MG63 (cell line): Measurements from ENCODE around the gene TCF4. TPM values are rescaled to one million over a fixed set of nuclear protein-coding genes. Genes with fewer than 3 reads are reported as not detected.
A peak's percentile ranks its signal among the peaks of the same experiment; 100 is the strongest.

Experiments
- DNase-seq: peaks from one replicate; pipeline ENCODE4 v3.0.0-alpha.2; 2020
- H3K27me3 ChIP-seq: fragments of 250-450 bp; sonication (Bioruptor Pico); 2 replicates; pipeline ENCODE4 v1.5.1; 2020; ENCODE audit warnings: mild to moderate bottlenecking, moderate library complexity
- H3K36me3 ChIP-seq: fragments of 250-450 bp; sonication (Bioruptor Pico); 2 replicates; pipeline ENCODE4 v1.5.1; 2020; ENCODE audit warnings: mild to moderate bottlenecking, moderate library complexity
- H3K4me3 ChIP-seq: fragments of 250-450 bp; sonication (Bioruptor Pico); 2 replicates; pipeline ENCODE4 v1.5.1; 2020; ENCODE audit warnings: mild to moderate bottlenecking, moderate library complexity
- H3K9me3 ChIP-seq: fragments of 250-450 bp; sonication (Bioruptor Pico); 2 replicates; pipeline ENCODE4 v1.5.1; 2020; ENCODE audit warnings: mild to moderate bottlenecking, moderate library complexity
- total RNA-seq: library from RNA; depleted of rRNA; stranded (reverse); fragments of >200 nt; shearing (Covaris generic); gene quantifications from 2 replicates; pipeline ENCODE4 v1.2.3, GENCODE V29; 2014; ENCODE audit warnings: low replicate concordance

Gene TCF4
- total RNA-seq, 1 experiment from 2014 or later: 20.3 TPM

GRCh38 chr18:55287935-55288868 is 299.8 kb downstream of the TCF4 start:
- no peaks in the 10 kb centered on the region for H3K27me3 ChIP-seq
- H3K4me3 ChIP-seq: no peak overlapping the region
- no peak for DNase-seq
- H3K36me3 ChIP-seq: no peaks in the 10 kb centered on the region
- no peaks in the 10 kb centered on the region for H3K9me3 ChIP-seq

DNA sequence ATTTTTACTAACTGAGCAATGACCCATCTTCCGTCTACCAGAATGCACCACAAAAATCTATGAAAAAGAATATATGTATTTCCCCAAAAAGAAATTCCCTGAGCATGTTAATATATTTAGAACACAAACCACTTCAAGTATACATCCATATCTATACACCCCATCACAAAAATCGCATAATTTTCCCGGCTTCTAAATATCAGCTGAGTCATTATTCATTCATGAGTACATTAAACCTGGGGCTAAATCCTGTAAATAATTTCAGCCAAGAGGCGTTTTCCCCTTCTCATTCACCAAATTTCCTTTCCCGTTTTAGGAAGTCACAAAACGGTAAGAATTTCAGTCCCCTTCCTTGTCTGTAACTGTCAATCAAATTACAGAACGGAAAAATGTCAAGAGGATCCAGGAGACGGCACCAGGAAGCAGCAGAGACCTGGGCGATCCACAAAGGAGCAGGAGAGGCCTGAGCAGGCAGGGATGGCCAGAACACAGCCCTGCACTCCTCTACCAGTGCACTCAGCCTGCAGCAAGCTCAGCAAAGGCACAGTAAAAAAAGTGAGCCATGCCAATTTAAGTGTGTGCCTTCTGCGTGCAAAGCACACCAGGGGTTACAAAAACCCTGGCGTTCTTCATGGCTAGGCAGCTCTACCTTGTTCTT is 300.7 kb downstream of the TCF4 start:
- Histone ChIP-seq H3K4me3 (no peak overlapping the region), H3K36me3 (no peaks in the 10 kb centered on the region), H3K9me3 (no peaks in the 10 kb centered on the region), H3K27me3 (no peaks in the 10 kb centered on the region)
- no peak for DNase-seq

- H3K36me3 ChIP-seq: no peaks in the 10 kb centered on the region
- H3K4me3 ChIP-seq: no peak overlapping the region
- H3K27me3 ChIP-seq: no peaks in the 10 kb centered on the region
- no peaks in the 10 kb centered on the region for H3K9me3 ChIP-seq
- DNase-seq: no peak
Measured at GRCh38 chr18:55286257-55286825, 301.7 kb downstream of the TCF4 start.

DNA sequence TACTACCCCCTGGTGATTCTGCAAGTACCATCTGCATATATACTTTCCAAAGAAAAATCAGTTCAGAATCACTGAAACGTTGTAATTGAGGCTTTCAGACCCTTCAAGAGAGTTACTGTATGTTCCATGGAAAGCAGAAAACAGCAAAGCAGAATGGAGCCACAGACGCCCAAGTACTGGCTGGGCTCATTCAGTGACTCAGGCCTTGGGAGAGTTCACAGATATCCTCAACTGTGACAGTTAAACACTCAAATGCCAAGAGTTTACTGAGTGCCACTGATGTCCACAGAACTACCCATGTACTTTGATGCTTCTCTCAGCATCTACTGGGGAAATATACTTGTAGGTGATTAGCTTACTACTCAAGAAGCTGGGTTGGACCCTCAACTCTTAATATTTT is 303.4 kb downstream of the TCF4 start:
- Histone ChIP-seq H3K36me3 (no peaks in the 10 kb centered on the region), H3K4me3 (no peak overlapping the region), H3K9me3 (no peaks in the 10 kb centered on the region), H3K27me3 (no peaks in the 10 kb centered on the region)
- no peak for DNase-seq

- no peak overlapping the region for H3K4me3 ChIP-seq
- H3K27me3 ChIP-seq: no peaks in the 10 kb centered on the region
- DNase-seq: no peak
- H3K36me3 ChIP-seq: no peaks in the 10 kb centered on the region
- no peaks in the 10 kb centered on the region for H3K9me3 ChIP-seq
Measured at GRCh38 chr18:55283309-55283708, 304.7 kb downstream of the TCF4 start.

DNA sequence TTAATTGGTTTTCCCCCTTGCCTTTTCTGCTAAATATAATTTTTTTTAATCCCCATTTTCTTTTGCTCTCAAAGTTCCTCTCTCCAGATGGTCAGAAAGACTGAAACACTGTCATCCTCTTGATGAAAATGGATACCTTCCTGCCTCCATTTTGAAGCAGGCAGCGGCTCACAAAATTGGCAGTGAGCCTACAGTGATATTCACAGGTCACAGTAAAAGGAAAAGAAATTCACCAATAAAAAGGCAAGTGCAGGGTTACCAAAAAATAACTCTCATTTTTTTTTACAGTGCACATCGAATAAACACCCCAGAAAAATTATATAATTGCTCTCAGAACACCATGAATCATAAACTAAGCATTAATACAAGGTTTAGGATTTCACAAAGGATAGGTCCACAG is 307.5 kb downstream of the TCF4 start:
- Histone ChIP-seq H3K9me3 (no peaks in the 10 kb centered on the region), H3K27me3 (no peaks in the 10 kb centered on the region), H3K36me3 (no peaks in the 10 kb centered on the region; the same call in 1 of the 2 replicates), H3K4me3 (no peak overlapping the region)
- DNase-seq: no peak

DNA sequence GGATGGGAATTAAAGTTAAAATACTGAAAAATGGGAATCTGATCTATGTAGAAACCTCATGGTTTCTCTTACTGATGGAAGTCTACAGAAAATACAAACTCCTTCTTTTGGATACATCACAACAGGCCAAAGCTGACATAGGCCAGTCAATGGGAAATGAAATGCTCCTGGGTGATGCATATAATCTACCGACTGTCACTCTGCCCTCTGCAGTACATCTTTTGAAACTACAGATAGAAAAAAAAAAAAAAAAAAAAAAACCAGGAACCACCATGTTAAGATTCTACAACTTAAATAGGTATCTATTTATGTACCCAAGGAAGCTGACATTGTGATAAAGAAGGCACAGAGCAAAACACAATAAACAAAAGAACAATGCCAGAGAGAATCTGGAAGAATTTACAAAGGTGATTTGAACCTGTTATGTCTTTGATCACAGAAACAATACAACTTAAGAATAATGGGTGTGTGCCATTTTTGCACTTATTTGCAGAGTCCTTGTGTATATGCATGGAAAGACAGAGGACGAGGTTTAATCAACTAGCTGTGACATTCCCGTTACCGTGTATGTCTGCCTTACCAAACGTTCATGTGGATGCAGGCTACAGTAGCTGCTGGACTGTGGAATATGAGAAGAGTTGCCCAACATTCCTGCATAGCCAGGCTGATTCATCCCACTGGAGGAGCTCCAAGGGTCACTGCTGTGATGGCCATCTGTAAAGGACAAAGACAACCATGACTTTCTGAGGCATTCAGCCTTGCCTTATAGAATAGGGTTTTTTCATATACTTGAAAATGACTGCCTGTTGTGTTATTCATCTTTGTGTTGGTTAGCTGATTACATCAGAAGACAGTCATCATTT is 312.7 kb downstream of the TCF4 start:
- Histone ChIP-seq H3K27me3 (no peaks in the 10 kb centered on the region), H3K4me3 (no peak overlapping the region), H3K9me3 (no peaks in the 10 kb centered on the region), H3K36me3 (peaks cover 5% of the 10 kb centered on the region; the same call in 1 of the 2 replicates)
- peak; percentile 53 for DNase-seq

DNA sequence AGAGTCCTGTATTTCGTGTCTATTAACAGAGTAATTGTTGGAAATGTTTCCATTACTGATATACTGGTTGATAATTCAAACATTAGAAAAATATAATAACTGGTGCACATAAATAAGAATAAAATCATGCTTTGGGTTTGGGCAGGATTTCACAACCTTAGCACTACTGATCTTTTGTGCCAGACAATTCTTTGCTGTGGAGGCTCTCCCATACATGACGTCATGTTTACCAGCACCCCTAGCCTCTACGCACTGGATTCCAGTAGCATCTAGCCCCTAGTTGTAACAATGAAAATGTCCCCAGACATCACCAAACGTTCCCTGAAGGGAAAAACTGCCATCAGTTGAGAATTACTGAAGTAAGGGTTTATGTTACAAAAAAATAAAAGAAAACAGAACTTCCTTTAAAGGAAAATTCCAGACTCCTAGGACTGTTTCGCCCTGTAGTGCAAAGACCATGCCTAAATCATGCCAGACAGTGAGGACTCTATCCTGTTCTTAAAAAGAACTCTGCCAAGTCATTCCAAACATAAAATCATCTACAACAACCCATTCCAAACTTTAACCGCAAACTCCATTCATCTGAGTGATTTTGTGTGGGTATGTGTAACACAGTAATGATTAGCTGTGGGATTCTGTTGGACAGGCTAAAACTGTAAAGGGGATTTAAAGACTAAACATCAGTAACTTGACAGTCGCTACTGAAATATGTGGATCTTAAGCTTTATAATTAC is 315.3 kb downstream of the TCF4 start:
- peak; percentile 13 for DNase-seq
- no peaks in the 10 kb centered on the region for H3K9me3 ChIP-seq
- H3K4me3 ChIP-seq: no peak overlapping the region
- no peaks in the 10 kb centered on the region for H3K27me3 ChIP-seq
- peaks cover 10% of the 10 kb centered on the region for H3K36me3 ChIP-seq

DNA sequence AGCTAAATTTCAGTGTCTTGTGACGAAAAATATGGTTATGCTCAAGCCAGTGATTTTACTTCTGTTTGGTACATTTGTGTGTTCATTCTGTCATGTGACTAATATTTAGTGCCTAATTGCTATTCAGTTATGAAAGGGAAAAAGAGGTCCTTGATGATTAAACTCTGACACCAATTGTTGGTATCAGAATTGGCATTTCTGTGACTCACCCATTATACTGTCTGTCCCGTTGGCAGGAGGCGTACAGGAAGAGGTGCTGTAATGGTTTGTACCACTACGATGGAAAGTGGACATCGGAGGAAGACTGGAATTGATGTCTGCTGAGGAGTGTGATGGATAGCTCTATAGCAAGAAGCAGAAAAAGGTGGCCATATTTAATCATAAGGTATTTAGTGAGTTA is 318.4 kb downstream of the TCF4 start:
- no peak for DNase-seq
- Histone ChIP-seq H3K27me3 (no peaks in the 10 kb centered on the region), H3K36me3 (peaks cover 14% of the 10 kb centered on the region), H3K9me3 (no peaks in the 10 kb centered on the region), H3K4me3 (no peak overlapping the region)

DNA sequence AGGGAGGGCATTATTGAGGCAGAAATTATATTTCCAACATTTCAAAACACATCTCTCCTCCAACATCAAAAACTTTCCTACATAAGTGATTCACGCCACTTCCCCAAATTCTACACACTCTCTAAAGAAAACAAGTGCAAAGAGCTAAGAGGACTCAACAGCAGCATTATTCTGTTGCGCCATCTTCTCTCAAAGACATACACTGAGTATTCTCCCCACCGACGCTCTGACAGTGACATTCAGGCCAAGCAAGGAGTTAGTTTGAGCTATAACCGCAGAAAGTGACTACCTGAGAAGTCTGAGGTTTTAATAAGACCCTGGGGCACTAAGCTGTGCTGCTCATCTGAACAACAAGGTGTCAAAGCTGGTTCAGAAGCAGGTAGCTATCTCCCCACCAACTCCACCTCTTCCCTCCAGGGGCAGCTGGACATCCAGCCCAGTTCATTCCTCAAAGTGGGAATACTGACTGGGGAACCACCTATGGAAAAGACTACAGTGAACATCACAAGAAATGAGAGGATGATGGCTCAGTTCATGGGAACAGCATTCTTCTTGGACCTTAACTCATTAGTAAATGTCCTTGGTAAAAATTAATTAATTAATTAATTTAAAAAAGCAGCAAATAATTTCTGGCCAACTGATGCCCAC is 319.2 kb downstream of the TCF4 start:
- no peaks in the 10 kb centered on the region for H3K27me3 ChIP-seq
- H3K4me3 ChIP-seq: no peak overlapping the region
- DNase-seq: no peak
- H3K9me3 ChIP-seq: no peaks in the 10 kb centered on the region
- H3K36me3 ChIP-seq: peaks cover 9% of the 10 kb centered on the region

DNA sequence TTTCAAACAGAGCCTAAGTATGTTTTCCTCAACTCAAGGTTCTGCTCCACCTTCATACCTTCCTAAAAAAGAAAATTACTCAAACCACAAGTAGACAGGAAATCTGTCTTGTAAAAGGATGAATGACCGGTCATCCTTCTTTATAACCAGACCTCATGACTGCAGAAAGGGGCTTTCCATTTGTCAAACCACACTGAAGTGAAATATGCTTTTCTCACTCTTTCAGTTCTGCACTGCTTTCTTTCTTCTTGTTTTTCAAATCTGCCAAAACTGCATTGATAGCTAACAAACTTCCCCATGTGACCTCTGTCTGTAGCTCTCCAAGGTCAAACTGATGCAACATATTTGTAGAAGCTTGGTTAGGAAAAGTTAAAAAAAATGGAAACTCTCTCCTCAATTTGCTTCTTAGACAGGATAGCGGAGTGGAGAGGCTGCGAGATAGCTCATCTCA is 319.8 kb downstream of the TCF4 start:
- DNase-seq: no peak
- Histone ChIP-seq H3K4me3 (no peak overlapping the region), H3K36me3 (peaks cover 9% of the 10 kb centered on the region), H3K27me3 (no peaks in the 10 kb centered on the region), H3K9me3 (no peaks in the 10 kb centered on the region)

DNA sequence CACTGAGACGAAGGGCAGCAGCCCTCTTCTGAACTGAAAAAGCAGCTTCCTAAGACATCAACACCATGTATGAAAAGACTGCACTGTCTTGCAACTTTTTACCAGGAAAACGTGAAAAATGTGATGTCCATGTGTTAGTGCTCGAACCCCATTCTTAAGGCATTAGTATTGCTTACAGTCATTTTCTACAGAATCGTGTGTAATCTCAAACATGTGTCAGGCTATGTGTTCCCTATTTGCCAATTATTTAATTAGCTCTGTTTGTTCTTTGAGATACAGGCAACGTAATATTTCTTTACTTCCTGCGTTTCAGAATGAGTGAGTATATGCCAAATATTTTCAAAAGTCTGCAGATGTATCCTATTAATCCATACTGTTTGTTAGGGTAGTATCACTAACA is 321.0 kb downstream of the TCF4 start:
- Histone ChIP-seq H3K9me3 (no peaks in the 10 kb centered on the region), H3K27me3 (no peaks in the 10 kb centered on the region), H3K4me3 (no peak overlapping the region), H3K36me3 (peaks cover 9% of the 10 kb centered on the region)
- DNase-seq: no peak

DNA sequence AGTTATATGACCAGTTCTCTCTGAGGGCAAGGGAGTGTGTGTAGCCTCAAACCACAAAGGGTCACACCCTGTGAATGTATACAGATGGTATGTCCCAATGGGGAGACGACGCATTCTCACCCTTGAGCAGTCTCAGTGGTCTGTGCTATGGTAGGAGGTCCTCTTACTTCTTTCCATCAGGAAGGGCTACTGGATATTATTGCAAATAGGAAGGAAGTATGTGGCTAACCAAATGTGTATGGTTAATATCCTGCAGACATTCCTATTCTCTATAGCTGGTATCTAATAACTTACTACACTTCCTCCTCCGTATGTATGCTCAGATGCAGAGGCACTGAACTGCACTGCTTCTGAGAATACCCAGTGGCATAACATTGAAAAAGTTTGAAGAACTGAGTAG is 322.0 kb downstream of the TCF4 start:
- no peak for DNase-seq

GRCh38 chr18:55265130-55265675 is 322.8 kb downstream of the TCF4 start:
- Histone ChIP-seq H3K36me3 (peaks cover 9% of the 10 kb centered on the region), H3K4me3 (no peak overlapping the region), H3K9me3 (no peaks in the 10 kb centered on the region), H3K27me3 (no peaks in the 10 kb centered on the region)
- no peak for DNase-seq

More for the DNA sequence above, 322.0 kb downstream of the TCF4 start:
- Histone ChIP-seq H3K36me3 (peaks cover 9% of the 10 kb centered on the region), H3K9me3 (no peaks in the 10 kb centered on the region), H3K27me3 (no peaks in the 10 kb centered on the region), H3K4me3 (no peak overlapping the region)

DNA sequence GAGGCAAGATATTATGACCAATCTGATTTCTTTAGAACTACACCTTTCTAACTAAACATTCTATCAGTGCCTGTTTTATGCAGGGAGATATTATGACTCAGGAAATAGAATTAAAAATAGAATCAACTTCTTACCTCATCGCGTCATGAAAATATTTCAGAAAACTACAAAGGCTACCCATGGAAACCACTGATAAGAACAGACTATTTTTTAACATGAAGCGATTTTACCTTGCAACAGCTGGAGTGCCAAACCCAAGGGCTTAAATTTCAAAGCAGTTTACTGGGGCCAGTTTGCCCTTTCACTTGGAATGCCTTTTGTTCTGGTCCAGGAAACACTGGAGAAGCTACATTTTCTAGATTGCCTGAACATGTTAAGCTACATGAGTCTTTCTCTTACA is 323.9 kb downstream of the TCF4 start:
- no peak overlapping the region for H3K4me3 ChIP-seq
- H3K9me3 ChIP-seq: no peaks in the 10 kb centered on the region
- DNase-seq: no peak
- peaks cover 4% of the 10 kb centered on the region for H3K36me3 ChIP-seq
- H3K27me3 ChIP-seq: no peaks in the 10 kb centered on the region
